HepG2 (cell line): ENCODE results near the gene SLCO3A1. TPM values are rescaled to one million over a fixed set of nuclear protein-coding genes. Genes with fewer than 3 reads are reported as not detected.

Experiments used
- ATAC-seq: fragments of 200-7000 bp; cut with Tn5 transposase; 3 replicates; pipeline ENCODE4 v1.9.1; 2020; ENCODE audit warnings: mild to moderate bottlenecking, moderate library complexity
- BruUV-seq: library from RNA; stranded (reverse); fragments of 400-500 nt; replicated peaks from 2 replicates; lab custom pipeline; 2021; lab: Mats Ljungman, UMichigan
- CTCF ChIA-PET: fragments of 300-600 bp; formaldehyde crosslinking; extraction: SDS; loops from one replicate; lab custom pipeline; 2021; ENCODE audit warnings: low total read pairs, inconsistent platforms, low intra/inter-chr PET ratio; lab: Yijun Ruan, JAX
- POLR2A ChIA-PET: fragments of 350-600 bp; sonication (Branson Sonifier 250); formaldehyde crosslinking; loops from one replicate; lab custom pipeline; 2020; ENCODE audit warnings: antibody characterized with exemption, inconsistent platforms; lab: Yijun Ruan, JAX
- DNase-seq: peaks from one replicate; pipeline ENCODE4 v3.0.0-alpha.2; 2015; ENCODE audit warnings: low spot score
- FAIRE-seq: peaks from 3 replicates; lab custom pipeline; 2011; peaks lifted over from hg19 to GRCh38; lab: Jason Lieb, UNC
- H2AFZ ChIP-seq: one replicate; pipeline ENCODE4 v1.6.1; 2011; ENCODE audit warnings: low read length, inconsistent platforms
- H3K27ac ChIP-seq: fragments of 300-600 bp; 3 replicates; pipeline ENCODE4 v1.8.0; 2011; ENCODE audit warnings: mixed run types, mild to moderate bottlenecking, mixed read lengths, low read length, inconsistent platforms; ENCODE audit not compliant: insufficient read depth; ENCODE audit errors: extremely low read length
- H3K27me3 ChIP-seq, 2 experiments: fragments of 200-600 bp in 1 of 2; 2 replicates in 1 of 2; 3 replicates in 1 of 2; pipeline versions ENCODE4 v1.6.0 to v1.8.0; 2011; ENCODE audit warnings: low read length in 2 of 2, mild to moderate bottlenecking in 2 of 2, moderate library complexity in 2 of 2, inconsistent platforms in 1 of 2; ENCODE audit not compliant: insufficient read depth in 2 of 2, control insufficient read depth in 1 of 2
- H3K36me3 ChIP-seq, 2 experiments: fragments of 200-600 bp in 1 of 2; replicated peaks in 1 of 2; 2 replicates in 1 of 2; 3 replicates in 1 of 2; pipeline versions ENCODE4 v1.5.1 to v1.8.0; 2011; ENCODE audit warnings: low read length in 2 of 2, inconsistent platforms in 1 of 2; ENCODE audit not compliant: insufficient read depth in 2 of 2, control insufficient read depth in 1 of 2
- H3K4me1 ChIP-seq: 2 replicates; pipeline ENCODE4 v1.5.1; 2012; ENCODE audit warnings: low read length, inconsistent platforms; ENCODE audit not compliant: insufficient read depth
- H3K4me2 ChIP-seq: 2 replicates; pipeline ENCODE4 v1.6.0; 2011; ENCODE audit warnings: low read depth, low read length, inconsistent platforms
- H3K4me3 ChIP-seq, 3 experiments: fragments of 200-600 bp in 1 of 3; sonication (generic), shearing (Covaris generic) in 1 of 3; replicated peaks in 1 of 3; 2 replicates each; pipeline ENCODE4 v1.5.1; 2011 to 2016; ENCODE audit warnings: low read length in 3 of 3, inconsistent platforms in 2 of 3, low read depth in 2 of 3, mild to moderate bottlenecking in 2 of 3, control low read depth in 1 of 3, mixed read lengths in 1 of 3; ENCODE audit not compliant: insufficient read depth in 1 of 3
- H3K79me2 ChIP-seq: one replicate; pipeline ENCODE4 v1.6.1; 2011; ENCODE audit warnings: low read length, inconsistent platforms; ENCODE audit not compliant: insufficient read depth
- H3K9ac ChIP-seq: 2 replicates; pipeline ENCODE4 v1.6.0; 2011; ENCODE audit warnings: mild to moderate bottlenecking, low read depth, low read length, inconsistent platforms; ENCODE audit not compliant: insufficient read depth
- H3K9me3 ChIP-seq: 2 replicates; pipeline ENCODE4 v1.5.1; 2012; ENCODE audit warnings: mild to moderate bottlenecking, low read length
- H4K20me1 ChIP-seq: 2 replicates; pipeline ENCODE4 v1.6.0; 2011; ENCODE audit warnings: inconsistent platforms, mild to moderate bottlenecking, low read length, moderate library complexity; ENCODE audit not compliant: insufficient read depth
- ATRX ChIP-seq: sonication (generic); formaldehyde crosslinking; IDR thresholded peaks from 2 replicates; pipeline ENCODE4 v1.4.0; 2020; ENCODE audit warnings: missing genetic modification reagents, borderline replicate concordance
- SALL1 ChIP-seq: sonication (generic); formaldehyde crosslinking; IDR thresholded peaks from 2 replicates; pipeline ENCODE4 v1.8.0; 2022; ENCODE audit warnings: mild to moderate bottlenecking, missing genetic modification reagents
- STAG1 ChIP-seq: sonication (generic); formaldehyde crosslinking; IDR thresholded peaks from 2 replicates; pipeline ENCODE4 v1.4.0; 2020; ENCODE audit warnings: missing genetic modification reagents
- ZNF615 ChIP-seq: sonication (generic); formaldehyde crosslinking; IDR thresholded peaks from 2 replicates; pipeline ENCODE4 v1.5.0; 2020; ENCODE audit warnings: mild to moderate bottlenecking, missing genetic modification reagents, borderline replicate concordance
- ZNF878 ChIP-seq: sonication (generic); formaldehyde crosslinking; IDR thresholded peaks from 2 replicates; pipeline ENCODE4 v1.8.1; 2023; ENCODE audit warnings: mild to moderate bottlenecking, missing genetic modification reagents, moderate library complexity
- ZSCAN12 ChIP-seq: sonication (generic); formaldehyde crosslinking; IDR thresholded peaks from 2 replicates; pipeline ENCODE4 v1.9.0; 2021; ENCODE audit warnings: mild to moderate bottlenecking, missing genetic modification reagents
- WGBS: methylation state at CpG from one replicate; pipeline ENCODE4 v1.1.6; 2017; ENCODE audit warnings: low lambda C conversion rate; 5-methylcytosine and 5-hydroxymethylcytosine counted together
- in situ Hi-C: cut with HindIII; loops from 2 replicates; pipeline ENCODE4 v1.10.0; 2017; ENCODE audit warnings: low pct_unique_long_range_greater_than_20kb; ENCODE audit not compliant: extremely low pct_ligation_motif_present
- intact Hi-C: fragments of 100-400 bp; cut with micrococcal nuclease; formaldehyde crosslinking; loops from one replicate; pipeline ENCODE4 v1.10.0; 2022; ENCODE audit not compliant: unreplicated experiment
- polyA plus RNA-seq, 8 experiments: library from polyadenylated mRNA; depleted of rRNA in 3 of 8; stranded (reverse) in 7 of 8; unstranded in 1 of 8; fragments of >200 nt; fragmentation: Illumina TruSeq in 4 of 8; extraction: Trizol in 4 of 8; gene quantifications; 2 replicates each; pipeline versions ENCODE4 v1.2.1 to v1.2.3, GENCODE V29; 2011 to 2016; ENCODE audit warnings: low read depth in 4 of 8, missing spikeins in 1 of 8, mixed read lengths in 1 of 8; ENCODE audit not compliant: insufficient read depth in 1 of 8
- total RNA-seq, 5 experiments: library from RNA; depleted of rRNA; stranded (reverse); fragments of >200 nt; fragmentation: Illumina TruSeq; extraction: Trizol; gene quantifications; 2 replicates each; pipeline ENCODE4 v1.2.3, GENCODE V29; 2016; ENCODE audit warnings: low read depth in 1 of 5
- TF ChIP-seq, protein P1 (sequence below): sonication (generic); formaldehyde crosslinking; IDR thresholded peaks from 2 replicates; pipeline ENCODE4 v1.5.0; 2020; ENCODE audit warnings: mild to moderate bottlenecking, missing genetic modification reagents
- TF ChIP-seq, protein P2 (sequence below): sonication (generic); formaldehyde crosslinking; IDR thresholded peaks from 2 replicates; pipeline ENCODE4 v1.4.0; 2020; ENCODE audit warnings: missing genetic modification reagents

Gene SLCO3A1
- total and polyA plus RNA-seq, 2 of the 13 experiments (the other 11 are each of a cell fraction or from before 2014, with no cell fraction given): 0.02 TPM; not detected in 1

GRCh38 chr15:92115834-92116233 is 262.3 kb downstream of the SLCO3A1 start (continued):
- TF ChIP-seq, protein P1, sequence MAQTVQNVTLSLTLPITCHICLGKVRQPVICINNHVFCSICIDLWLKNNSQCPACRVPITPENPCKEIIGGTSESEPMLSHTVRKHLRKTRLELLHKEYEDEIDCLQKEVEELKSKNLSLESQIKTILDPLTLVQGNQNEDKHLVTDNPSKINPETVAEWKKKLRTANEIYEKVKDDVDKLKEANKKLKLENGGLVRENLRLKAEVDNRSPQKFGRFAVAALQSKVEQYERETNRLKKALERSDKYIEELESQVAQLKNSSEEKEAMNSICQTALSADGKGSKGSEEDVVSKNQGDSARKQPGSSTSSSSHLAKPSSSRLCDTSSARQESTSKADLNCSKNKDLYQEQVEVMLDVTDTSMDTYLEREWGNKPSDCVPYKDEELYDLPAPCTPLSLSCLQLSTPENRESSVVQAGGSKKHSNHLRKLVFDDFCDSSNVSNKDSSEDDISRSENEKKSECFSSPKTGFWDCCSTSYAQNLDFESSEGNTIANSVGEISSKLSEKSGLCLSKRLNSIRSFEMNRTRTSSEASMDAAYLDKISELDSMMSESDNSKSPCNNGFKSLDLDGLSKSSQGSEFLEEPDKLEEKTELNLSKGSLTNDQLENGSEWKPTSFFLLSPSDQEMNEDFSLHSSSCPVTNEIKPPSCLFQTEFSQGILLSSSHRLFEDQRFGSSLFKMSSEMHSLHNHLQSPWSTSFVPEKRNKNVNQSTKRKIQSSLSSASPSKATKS (CRISPR knock-in tag): no peak

- Histone ChIP-seq H4K20me1 (0 out of 2 replicates have a peak, but pooled peaks cover 3% of the 10 kb centered on the region), H3K4me2 (no peak overlapping the region), H3K9ac (no peak overlapping the region), H3K27ac (no peak overlapping the region), H3K27me3 (peaks cover 0 to 12% of the 10 kb centered on the region in 2 experiments; a peak in 1 of 5 replicates), H3K79me2 (no peaks in the 10 kb centered on the region), H2AFZ (no peak overlapping the region), H3K9me3 (no peaks in the 10 kb centered on the region), H3K4me3 (no peak overlapping the region), H3K36me3 (no peaks in the 10 kb centered on the region), H3K4me1 (no peaks in the 10 kb centered on the region)
- no TSS peak for BruUV-seq
- intact Hi-C loops (no loop called here), in situ Hi-C loops (no loop called here)
- ChIA-PET POLR2A (no interaction called here), CTCF (no interaction called here)
- FAIRE-seq: no peak
- WGBS: 24% methylated on average over 5 of the region's 5 CpGs
- no peak for DNase-seq
- ATAC-seq: no peak
- TF ChIP-seq, protein P2, sequence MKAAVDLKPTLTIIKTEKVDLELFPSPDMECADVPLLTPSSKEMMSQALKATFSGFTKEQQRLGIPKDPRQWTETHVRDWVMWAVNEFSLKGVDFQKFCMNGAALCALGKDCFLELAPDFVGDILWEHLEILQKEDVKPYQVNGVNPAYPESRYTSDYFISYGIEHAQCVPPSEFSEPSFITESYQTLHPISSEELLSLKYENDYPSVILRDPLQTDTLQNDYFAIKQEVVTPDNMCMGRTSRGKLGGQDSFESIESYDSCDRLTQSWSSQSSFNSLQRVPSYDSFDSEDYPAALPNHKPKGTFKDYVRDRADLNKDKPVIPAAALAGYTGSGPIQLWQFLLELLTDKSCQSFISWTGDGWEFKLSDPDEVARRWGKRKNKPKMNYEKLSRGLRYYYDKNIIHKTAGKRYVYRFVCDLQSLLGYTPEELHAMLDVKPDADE (CRISPR knock-in tag): no peak
- TF ChIP-seq SALL1: no peak
- no peak for TF ChIP-seq ZNF878 (CRISPR knock-in tag)
- no peak for TF ChIP-seq ZNF615
- no peak for TF ChIP-seq ATRX (CRISPR knock-in tag)
- TF ChIP-seq ZSCAN12: no peak
- TF ChIP-seq STAG1 (CRISPR knock-in tag): no peak
Measured at GRCh38 chr15:92116330-92116729, 262.8 kb downstream of the SLCO3A1 start.
